Measurements from ENCODE around the gene PARP3. TPM values are rescaled to one million over a fixed set of nuclear protein-coding genes. Genes with fewer than 3 reads are reported as not detected.

The PARP3 gene
- polyA plus RNA-seq, 1 donor, result 17.1 TPM

DNA sequence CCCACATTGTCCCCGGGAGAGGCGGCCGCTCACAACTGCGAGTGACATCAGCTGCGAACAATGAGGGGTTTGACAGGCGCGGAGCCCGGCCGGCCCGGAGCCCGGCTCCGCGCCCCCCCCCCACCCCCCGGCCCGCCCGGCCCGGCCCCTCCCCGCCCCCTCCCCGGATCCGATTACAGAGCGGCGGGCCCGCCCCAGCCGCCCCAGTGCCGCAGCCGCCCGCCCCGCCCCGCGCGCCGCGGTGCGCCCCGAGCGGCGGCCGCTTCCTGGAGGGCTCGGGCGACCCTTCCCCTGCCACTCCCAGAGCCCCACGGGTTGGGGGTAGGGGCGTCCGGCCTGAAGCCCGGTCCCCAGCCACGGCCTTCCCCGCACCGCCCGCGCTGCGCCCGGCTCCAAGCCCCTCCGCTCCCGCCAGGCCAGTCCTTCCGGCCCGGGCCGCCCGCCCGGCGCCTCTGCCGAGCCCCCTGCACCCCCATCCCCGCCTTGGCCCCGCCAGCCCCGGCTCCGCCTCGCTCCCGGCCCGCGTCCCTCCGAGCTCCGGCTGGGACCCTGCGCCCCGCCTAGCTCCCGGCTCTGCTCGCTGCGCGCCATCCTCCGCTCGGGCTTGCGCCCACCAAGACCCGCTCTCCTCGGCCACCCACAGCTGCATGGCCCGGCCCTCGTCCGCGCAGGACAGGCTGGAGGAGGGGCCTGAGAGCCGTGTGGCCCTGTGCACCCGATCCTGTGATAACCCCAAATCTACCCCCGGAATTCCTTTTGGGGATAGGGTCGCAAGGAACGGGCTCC is 25.4 kb downstream of the PARP3 start, which contains the start of gene PCBP4:
TSS of gene PCBP4 (minus strand) at position 71 of the 786 bp plus-strand sequence. CDS start 6,214 bp downstream, outside the sequence.
- Histone ChIP-seq H3K9me3 (ENCODE audit: control insufficient read depth, low read depth, low read length) (no peaks in the 10 kb centered on the region), H3K4me3 (ENCODE audit: low read length) (peak within 1 kb of the TSS; percentile 64), H3K27ac (ENCODE audit: low read length) (peak within 1 kb of the TSS; percentile 77), H3K27me3 (ENCODE audit: control insufficient read depth, insufficient read depth, low read length) (no peaks in the 10 kb centered on the region), H3K4me1 (ENCODE audit: control insufficient read depth, insufficient read depth, low read length) (peaks cover 13% of the 10 kb centered on the region), H3K36me3 (ENCODE audit: control insufficient read depth, insufficient read depth, low read length) (peaks cover 3% of the 10 kb centered on the region)
- peak in 1 of 2 donors; percentile 65 for DNase-seq
- WGBS (ENCODE audit: insufficient coverage, low lambda C conversion rate), result no CpG with 5 or more reads among the region's 90 CpGs

DNA sequence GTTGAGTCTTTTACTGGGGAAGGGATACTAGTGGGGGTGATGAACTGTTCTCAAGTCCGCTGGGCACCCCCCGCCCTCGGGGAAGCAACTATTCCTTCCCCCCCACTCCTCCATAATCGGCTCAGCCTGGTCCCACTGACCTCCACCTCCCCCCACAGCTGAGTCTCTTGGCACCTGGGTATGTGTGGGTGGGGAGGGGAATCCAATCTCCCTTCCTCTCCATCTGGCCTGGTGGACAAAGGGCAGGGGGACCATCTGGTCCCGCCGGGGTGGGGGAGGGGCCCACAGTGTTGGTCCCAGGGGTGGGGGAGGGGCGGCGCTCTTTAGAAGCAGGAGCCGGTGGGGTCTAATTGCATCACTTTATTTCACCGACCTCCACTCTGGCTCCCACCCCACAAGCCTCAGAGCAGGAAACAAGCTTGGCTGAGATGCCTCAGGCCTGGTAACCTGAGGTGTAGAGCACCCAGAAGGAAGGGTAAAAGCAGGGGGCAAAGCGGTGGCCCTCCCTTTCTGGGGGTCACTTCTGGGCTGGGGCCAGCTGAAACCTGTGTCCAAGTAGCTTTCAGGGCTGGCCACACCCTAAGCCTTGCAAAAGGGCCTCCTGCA is 26.1 kb downstream of the PARP3 start:
- no peaks in the 10 kb centered on the region for H3K27me3 ChIP-seq (ENCODE audit: control insufficient read depth, insufficient read depth, low read length)
- WGBS (ENCODE audit: insufficient coverage, low lambda C conversion rate), result no CpG with 5 or more reads among the region's 11 CpGs
- peaks cover 3% of the 10 kb centered on the region for H3K36me3 ChIP-seq (ENCODE audit: control insufficient read depth, insufficient read depth, low read length)
- H3K9me3 ChIP-seq (ENCODE audit: control insufficient read depth, low read depth, low read length), result no peaks in the 10 kb centered on the region
- DNase-seq, result peak; percentile 24 to 52
- peak overlapping the region; percentile 77 for H3K27ac ChIP-seq (ENCODE audit: low read length)
- H3K4me3 ChIP-seq (ENCODE audit: low read length), result peak overlapping the region; percentile 64
- peaks cover 11% of the 10 kb centered on the region for H3K4me1 ChIP-seq (ENCODE audit: control insufficient read depth, insufficient read depth, low read length)

DNA sequence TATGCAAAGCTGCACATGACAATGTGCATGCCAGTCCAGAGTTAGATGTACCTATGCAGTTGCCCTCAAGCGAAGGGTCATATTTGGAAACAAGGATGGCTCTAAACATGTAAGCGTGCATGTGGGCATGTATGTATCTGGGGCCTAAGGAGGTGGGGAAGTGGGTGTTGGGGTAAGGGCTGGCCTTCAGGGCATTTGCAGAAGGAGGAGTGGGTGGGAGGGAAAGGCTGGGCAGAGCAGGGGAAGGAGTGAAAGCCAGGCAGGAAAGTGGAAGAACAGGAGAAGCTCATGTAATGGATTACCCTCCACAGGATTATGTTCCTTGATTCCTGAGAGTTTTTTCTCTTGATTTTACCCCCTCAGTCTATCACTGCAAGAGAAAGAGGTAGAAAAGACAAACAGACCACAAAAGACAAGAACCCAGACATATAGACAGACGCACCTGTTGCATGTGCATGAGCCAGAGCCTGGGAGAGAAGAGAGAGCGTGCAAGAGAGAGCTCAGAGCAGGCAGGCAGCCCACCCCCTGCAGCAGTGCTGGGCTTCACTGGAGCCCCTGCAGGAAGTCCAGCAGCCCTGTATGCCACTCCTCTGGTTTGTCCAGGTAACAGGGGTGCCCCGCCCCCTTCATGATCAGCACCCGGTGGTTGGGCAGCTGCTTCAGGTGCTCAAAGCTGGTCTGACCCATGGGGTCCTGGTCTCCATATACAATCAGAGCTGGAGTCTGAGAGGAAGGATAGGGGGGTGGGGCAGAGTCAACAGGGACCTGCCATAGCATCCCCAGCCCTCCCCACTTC is 26.9 kb downstream of the PARP3 start:
- WGBS (ENCODE audit: insufficient coverage, low lambda C conversion rate), result no CpG with 5 or more reads among the region's 6 CpGs
- Histone ChIP-seq H3K4me3 (ENCODE audit: low read length) (no peak overlapping the region), H3K27ac (ENCODE audit: low read length) (no peak overlapping the region), H3K4me1 (ENCODE audit: control insufficient read depth, insufficient read depth, low read length) (peaks cover 12% of the 10 kb centered on the region), H3K27me3 (ENCODE audit: control insufficient read depth, insufficient read depth, low read length) (no peaks in the 10 kb centered on the region), H3K36me3 (ENCODE audit: control insufficient read depth, insufficient read depth, low read length) (peaks cover 3% of the 10 kb centered on the region), H3K9me3 (ENCODE audit: control insufficient read depth, low read depth, low read length) (no peaks in the 10 kb centered on the region)
- no peak for DNase-seq

DNA sequence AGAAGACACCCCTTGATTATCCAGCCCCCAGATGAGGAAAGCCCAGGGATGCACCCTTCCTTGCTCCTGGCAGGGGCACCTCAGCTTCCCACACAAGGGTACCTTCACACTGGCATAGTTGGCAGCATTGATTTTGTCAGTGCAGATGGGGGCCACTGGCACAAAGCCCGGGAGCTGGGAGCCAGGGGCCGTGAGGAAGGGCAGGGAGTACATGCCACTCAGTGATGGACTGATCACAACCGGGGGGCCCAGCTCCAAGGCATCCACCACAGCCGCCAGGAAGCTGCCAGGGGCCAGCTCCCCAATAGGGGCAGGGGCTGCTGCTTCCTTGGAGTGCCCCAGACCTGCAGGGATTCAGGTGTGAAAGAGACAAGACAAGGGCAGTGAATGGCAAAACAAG is 27.7 kb downstream of the PARP3 start:
- WGBS (ENCODE audit: insufficient coverage, low lambda C conversion rate), result no CpG with 5 or more reads among the region's 4 CpGs
- Histone ChIP-seq H3K4me1 (ENCODE audit: control insufficient read depth, insufficient read depth, low read length) (peaks cover 19% of the 10 kb centered on the region), H3K36me3 (ENCODE audit: control insufficient read depth, insufficient read depth, low read length) (peaks cover 3% of the 10 kb centered on the region)

DNA sequence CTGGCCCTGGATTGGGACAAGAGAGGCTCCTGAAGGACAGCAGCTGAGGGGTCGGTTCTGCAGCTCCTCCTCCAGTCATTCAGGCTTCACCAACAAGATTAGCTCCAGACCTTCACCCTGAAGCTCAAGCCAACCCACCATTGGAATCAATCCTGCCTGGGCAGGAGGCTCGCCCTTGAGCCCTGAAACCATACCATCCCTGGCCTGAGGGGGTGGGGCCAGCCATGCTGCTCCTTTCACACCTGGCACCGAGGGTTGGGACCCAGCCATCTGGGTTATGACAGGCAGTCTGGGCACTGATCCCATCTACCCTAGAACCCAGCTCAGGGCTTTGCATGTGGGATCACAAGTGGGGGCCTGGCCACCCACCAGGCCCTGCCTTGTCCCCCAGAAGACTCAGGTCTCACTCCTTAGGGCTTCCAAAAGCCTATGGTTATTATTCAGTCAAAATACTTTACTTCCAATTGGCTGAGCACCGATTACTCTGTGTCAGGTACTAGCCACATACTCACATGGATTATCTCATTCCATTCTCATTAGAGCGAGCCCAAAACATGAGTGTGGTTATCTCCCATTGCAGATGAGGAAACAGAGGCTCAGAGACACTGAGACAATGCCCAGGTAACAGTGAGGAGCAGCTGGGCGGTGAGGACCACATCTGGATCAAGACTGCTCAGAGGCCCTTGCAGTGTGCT is 28.6 kb downstream of the PARP3 start:
- H3K4me3 ChIP-seq (ENCODE audit: low read length), result no peak overlapping the region
- no peak for DNase-seq
- H3K9me3 ChIP-seq (ENCODE audit: control insufficient read depth, low read depth, low read length), result no peaks in the 10 kb centered on the region
- H3K36me3 ChIP-seq (ENCODE audit: control insufficient read depth, insufficient read depth, low read length), result peaks cover 3% of the 10 kb centered on the region
- peaks cover 23% of the 10 kb centered on the region for H3K4me1 ChIP-seq (ENCODE audit: control insufficient read depth, insufficient read depth, low read length)
- WGBS (ENCODE audit: insufficient coverage, low lambda C conversion rate), result no CpG with 5 or more reads among the region's 6 CpGs
- H3K27ac ChIP-seq (ENCODE audit: low read length), result no peak overlapping the region
- H3K27me3 ChIP-seq (ENCODE audit: control insufficient read depth, insufficient read depth, low read length), result no peaks in the 10 kb centered on the region

More for the DNA sequence above, 27.7 kb downstream of the PARP3 start:
- DNase-seq, result no peak
- H3K27me3 ChIP-seq (ENCODE audit: control insufficient read depth, insufficient read depth, low read length), result no peaks in the 10 kb centered on the region
- H3K4me3 ChIP-seq (ENCODE audit: low read length), result no peak overlapping the region
- H3K27ac ChIP-seq (ENCODE audit: low read length), result no peak overlapping the region
- no peaks in the 10 kb centered on the region for H3K9me3 ChIP-seq (ENCODE audit: control insufficient read depth, low read depth, low read length)

DNA sequence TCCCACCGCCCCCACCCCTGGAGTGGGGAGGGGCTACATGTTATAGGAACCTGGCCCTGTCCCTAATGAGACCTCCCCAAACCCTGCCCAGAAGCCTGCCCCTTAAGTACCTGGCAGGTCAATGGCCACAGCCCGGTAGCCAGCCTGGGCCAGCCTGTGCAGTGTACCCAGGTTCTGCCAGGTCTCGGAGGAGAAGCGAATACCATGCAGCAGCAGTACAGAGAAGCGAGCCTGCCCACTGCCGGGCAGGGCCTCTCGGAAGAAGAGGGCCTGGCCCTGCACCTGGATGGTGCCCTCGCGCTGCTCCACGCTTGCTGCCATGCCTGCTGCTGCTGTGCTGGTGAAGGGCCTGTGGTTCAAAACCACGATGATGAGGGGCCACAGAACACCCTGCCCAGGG is 29.2 kb downstream of the PARP3 start:
- Histone ChIP-seq H3K4me3 (ENCODE audit: low read length) (no peak overlapping the region), H3K4me1 (ENCODE audit: control insufficient read depth, insufficient read depth, low read length) (peaks cover 24% of the 10 kb centered on the region), H3K36me3 (ENCODE audit: control insufficient read depth, insufficient read depth, low read length) (peaks cover 3% of the 10 kb centered on the region), H3K27me3 (ENCODE audit: control insufficient read depth, insufficient read depth, low read length) (no peaks in the 10 kb centered on the region), H3K27ac (ENCODE audit: low read length) (no peak overlapping the region), H3K9me3 (ENCODE audit: control insufficient read depth, low read depth, low read length) (no peaks in the 10 kb centered on the region)
- no CpG with 5 or more reads among the region's 11 CpGs for WGBS (ENCODE audit: insufficient coverage, low lambda C conversion rate)
- DNase-seq, result no peak

DNA sequence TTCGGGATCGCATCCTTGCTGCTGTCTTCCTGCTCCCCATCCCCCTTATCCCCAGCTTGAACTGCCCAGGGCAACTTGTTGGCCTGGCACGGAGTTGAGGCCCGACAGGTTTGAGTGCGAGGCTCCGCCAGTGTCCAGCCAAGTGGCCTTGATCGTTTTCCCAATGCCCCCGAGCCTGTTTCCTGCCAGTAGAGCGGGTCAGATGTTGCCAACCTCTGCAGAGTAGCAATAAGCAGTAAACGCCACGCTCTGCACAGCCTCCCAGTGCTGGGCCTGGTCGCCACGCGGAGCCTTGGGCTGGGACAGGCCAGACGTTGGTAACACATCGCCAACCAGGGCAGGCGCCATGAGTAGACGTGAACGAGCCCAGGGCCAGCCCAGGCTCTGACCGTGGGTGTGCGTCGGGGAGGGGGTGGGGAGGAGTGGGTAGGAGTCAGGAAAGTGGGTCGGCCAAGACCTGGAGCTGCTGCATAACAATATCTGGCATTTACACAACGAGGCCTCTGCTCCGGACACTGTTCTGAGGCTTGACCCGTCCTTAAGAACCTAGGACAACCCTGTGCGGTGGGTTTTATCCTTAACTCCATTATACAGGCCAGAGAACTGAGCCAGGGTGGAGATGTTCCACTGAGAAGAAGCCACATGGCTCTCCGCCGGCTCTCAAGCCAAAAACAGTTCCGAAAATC is 32.3 kb downstream of the PARP3 start:
- H3K9me3 ChIP-seq (ENCODE audit: control insufficient read depth, low read depth, low read length), result no peaks in the 10 kb centered on the region

DNA sequence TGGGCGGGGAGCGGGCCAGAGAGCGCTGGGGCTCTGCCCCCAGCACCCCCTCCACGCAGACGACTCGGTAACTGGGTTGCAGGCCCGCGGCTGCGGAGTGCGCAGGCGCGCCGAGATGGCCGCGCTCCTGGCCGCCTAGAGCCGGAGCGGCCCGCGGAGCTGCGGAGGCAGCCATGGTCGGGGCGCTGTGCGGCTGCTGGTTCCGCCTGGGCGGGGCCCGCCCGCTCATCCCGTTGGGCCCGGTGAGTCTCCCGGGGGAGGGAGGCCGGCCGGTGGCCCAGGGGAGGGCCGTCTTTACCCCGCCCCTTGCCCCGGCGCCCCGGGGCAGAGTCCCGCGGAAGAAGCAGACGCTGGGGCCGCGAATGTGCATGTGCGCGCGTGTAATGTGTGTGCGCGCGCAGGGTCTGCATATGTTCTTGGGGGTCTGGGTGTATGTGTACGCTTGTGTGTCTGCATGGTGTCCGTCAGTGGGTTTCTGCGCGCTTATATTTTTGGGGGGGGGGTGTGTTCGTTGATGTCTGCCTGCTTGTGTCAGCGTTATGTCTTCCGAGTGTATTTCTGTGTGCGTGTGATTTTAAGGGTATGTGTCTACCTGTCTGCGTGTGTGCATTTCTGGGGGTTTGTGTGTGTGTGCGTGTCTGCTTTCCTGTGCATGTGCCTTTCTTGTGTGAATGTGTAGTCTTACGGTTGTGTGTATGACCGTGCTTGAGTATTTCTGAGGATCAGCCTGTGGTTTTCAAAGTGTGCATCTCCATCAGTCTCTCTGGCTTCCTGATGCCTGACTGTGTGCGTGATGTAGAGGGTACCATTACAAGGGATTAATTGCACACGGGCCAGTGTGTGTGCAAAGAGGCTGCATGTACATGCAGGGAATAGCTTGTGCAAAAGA is 33.0 kb downstream of the PARP3 start, which contains the start of gene ABHD14A:
TSS of gene ABHD14A (plus strand) at position 102 of the 889 bp plus-strand sequence. CDS start at position 174, 72 bp downstream.
- H3K4me3 ChIP-seq (ENCODE audit: low read length), result peak within 1 kb of the TSS; percentile 93
- no peaks in the 10 kb centered on the region for H3K27me3 ChIP-seq (ENCODE audit: control insufficient read depth, insufficient read depth, low read length)
- H3K9me3 ChIP-seq (ENCODE audit: control insufficient read depth, low read depth, low read length), result no peaks in the 10 kb centered on the region
- H3K4me1 ChIP-seq (ENCODE audit: control insufficient read depth, insufficient read depth, low read length), result peaks cover 14% of the 10 kb centered on the region
- peak within 1 kb of the TSS; percentile 96 for H3K27ac ChIP-seq (ENCODE audit: low read length)
- H3K36me3 ChIP-seq (ENCODE audit: control insufficient read depth, insufficient read depth, low read length), result peaks cover 4% of the 10 kb centered on the region
- DNase-seq, result peak; percentile 89 to 94
- WGBS (ENCODE audit: insufficient coverage, low lambda C conversion rate), result no CpG with 5 or more reads among the region's 63 CpGs

More for the DNA sequence above, 32.3 kb downstream of the PARP3 start:
- Histone ChIP-seq H3K36me3 (ENCODE audit: control insufficient read depth, insufficient read depth, low read length) (peaks cover 3% of the 10 kb centered on the region), H3K4me1 (ENCODE audit: control insufficient read depth, insufficient read depth, low read length) (peaks cover 14% of the 10 kb centered on the region), H3K27ac (ENCODE audit: low read length) (peak overlapping the region; percentile 96), H3K4me3 (ENCODE audit: low read length) (peak overlapping the region; percentile 93), H3K27me3 (ENCODE audit: control insufficient read depth, insufficient read depth, low read length) (no peaks in the 10 kb centered on the region)
- no CpG with 5 or more reads among the region's 30 CpGs for WGBS (ENCODE audit: insufficient coverage, low lambda C conversion rate)
- no peak for DNase-seq

Measured in large intestine (tissue), 3 donors.